ENCODE data around the gene CACNB2. TPM values are rescaled to one million over a fixed set of nuclear protein-coding genes. Genes with fewer than 3 reads are reported as not detected.

CACNB2 gene
- total RNA-seq, 2 donors from 2014 or later = 5.5 to 17.4 TPM

GRCh38 chr10:18500576-18500975 lies 360.4 kb downstream of the CACNB2 start:
- H3K9me3 ChIP-seq = no peaks in the 10 kb centered on the region
- WGBS = 90% methylated on average over 7 of the region's 7 CpGs
- intact Hi-C loops (cut with DNase I) = no loop called here
- H3K27ac ChIP-seq = no peak overlapping the region
- no peak for DNase-seq (ENCODE audit: low spot score)
- H3K27me3 ChIP-seq (replicated peaks; ENCODE audit: insufficient read depth) = no peaks in the 10 kb centered on the region
- H3K4me3 ChIP-seq = no peak overlapping the region
- H3K4me1 ChIP-seq (replicated peaks) = no peaks in the 10 kb centered on the region
- no peak for TF ChIP-seq POLR2AphosphoS5 (IDR thresholded peaks at IDR 0.05)
- no peak for TF ChIP-seq POLR2A (IDR thresholded peaks at IDR 0.05)
- TF ChIP-seq CTCF (IDR thresholded peaks at IDR 0.05) = no peak
- H3K36me3 ChIP-seq = no peaks in the 10 kb centered on the region

- H3K9me3 ChIP-seq = no peaks in the 10 kb centered on the region
- TF ChIP-seq POLR2A (IDR thresholded peaks at IDR 0.05) (no peak), POLR2AphosphoS5 (IDR thresholded peaks at IDR 0.05) (no peak), CTCF (IDR thresholded peaks at IDR 0.05) (no peak)
- no peaks in the 10 kb centered on the region for H3K27me3 ChIP-seq (replicated peaks; ENCODE audit: insufficient read depth)
- no peak for DNase-seq (ENCODE audit: low spot score)
- no peaks in the 10 kb centered on the region for H3K36me3 ChIP-seq
- 84% methylated on average over 3 of the region's 3 CpGs for WGBS
- intact Hi-C loops (cut with DNase I) = no loop called here
- no peaks in the 10 kb centered on the region for H3K4me1 ChIP-seq (replicated peaks)
- H3K27ac ChIP-seq = no peak overlapping the region
- H3K4me3 ChIP-seq = no peak overlapping the region
Measured at GRCh38 chr10:18501198-18501597, 361.0 kb downstream of the CACNB2 start.

GRCh38 chr10:18501629-18502028 lies 361.4 kb downstream of the CACNB2 start:
- H3K27ac ChIP-seq = no peak overlapping the region
- WGBS = 66% methylated on average over 5 of the region's 5 CpGs
- DNase-seq (ENCODE audit: low spot score) = no peak
- H3K4me3 ChIP-seq = no peak overlapping the region
- H3K4me1 ChIP-seq (replicated peaks) = no peaks in the 10 kb centered on the region
- intact Hi-C loops (cut with DNase I) = no loop called here
- no peaks in the 10 kb centered on the region for H3K36me3 ChIP-seq
- TF ChIP-seq CTCF (IDR thresholded peaks at IDR 0.05) (no peak), POLR2AphosphoS5 (IDR thresholded peaks at IDR 0.05) (no peak), POLR2A (IDR thresholded peaks at IDR 0.05) (no peak)
- H3K9me3 ChIP-seq = no peaks in the 10 kb centered on the region
- H3K27me3 ChIP-seq (replicated peaks; ENCODE audit: insufficient read depth) = no peaks in the 10 kb centered on the region

GRCh38 chr10:18504161-18504560 lies 363.9 kb downstream of the CACNB2 start:
- TF ChIP-seq CTCF (IDR thresholded peaks at IDR 0.05) = no peak
- no peak for TF ChIP-seq POLR2A (IDR thresholded peaks at IDR 0.05)
- no peak for TF ChIP-seq POLR2AphosphoS5 (IDR thresholded peaks at IDR 0.05)

GRCh38 chr10:18505456-18506118 lies 365.4 kb downstream of the CACNB2 start:
- H3K27ac ChIP-seq = no peak overlapping the region
- H3K36me3 ChIP-seq = no peaks in the 10 kb centered on the region
- intact Hi-C loops (cut with DNase I) = no loop called here
- no peaks in the 10 kb centered on the region for H3K27me3 ChIP-seq (replicated peaks; ENCODE audit: insufficient read depth)
- H3K4me1 ChIP-seq (replicated peaks) = no peaks in the 10 kb centered on the region
- 50% methylated on average over 11 of the region's 11 CpGs for WGBS
- no peaks in the 10 kb centered on the region for H3K9me3 ChIP-seq
- H3K4me3 ChIP-seq = no peak overlapping the region
- no peak for DNase-seq (ENCODE audit: low spot score)
- no peak for TF ChIP-seq POLR2AphosphoS5 (IDR thresholded peaks at IDR 0.05)
- TF ChIP-seq POLR2A (IDR thresholded peaks at IDR 0.05) = no peak
- no peak for TF ChIP-seq CTCF (IDR thresholded peaks at IDR 0.05)

More at GRCh38 chr10:18504161-18504560, 363.9 kb downstream of the CACNB2 start:
- no peak overlapping the region for H3K4me3 ChIP-seq
- no peak overlapping the region for H3K27ac ChIP-seq
- no peaks in the 10 kb centered on the region for H3K9me3 ChIP-seq
- H3K27me3 ChIP-seq (replicated peaks; ENCODE audit: insufficient read depth) = no peaks in the 10 kb centered on the region
- DNase-seq (ENCODE audit: low spot score) = no peak
- intact Hi-C loops (cut with DNase I) = no loop called here
- WGBS = 96% methylated on average over 5 of the region's 5 CpGs
- no peaks in the 10 kb centered on the region for H3K4me1 ChIP-seq (replicated peaks)
- H3K36me3 ChIP-seq = no peaks in the 10 kb centered on the region

Data from prostate gland (tissue), 2 donors.